ENCODE data around the gene JCHAIN. TPM values are rescaled to one million over a fixed set of nuclear protein-coding genes. Genes with fewer than 3 reads are reported as not detected.

The JCHAIN gene
- total RNA-seq, 1 donor from 2014 or later: not detected

GRCh38 chr4:70711599-70711998, 45.3 kb upstream of the JCHAIN start:
- Histone ChIP-seq H3K79me2 (ENCODE audit: low read depth) (peaks cover 96% of the 10 kb centered on the region), H3K27me3 (no peaks in the 10 kb centered on the region), H3K4me3 (no peak overlapping the region), H3K27ac (no peak overlapping the region), H3K4me1 (peaks cover 25% of the 10 kb centered on the region), H3K4me2 (no peak overlapping the region), H2AFZ (replicated peaks) (no peak overlapping the region), H4K20me1 (ENCODE audit: low read depth) (peaks cover 23% of the 10 kb centered on the region), H3F3A (ENCODE audit: low read depth) (peaks cover 16% of the 10 kb centered on the region), H3K9me3 (ENCODE audit: low read depth) (no peaks in the 10 kb centered on the region), H3K9ac (no peak overlapping the region), H3K36me3 (no peaks in the 10 kb centered on the region)
- TF ChIP-seq EZH2 (IDR thresholded peaks at IDR 0.05) (no peak), CTCF (IDR thresholded peaks at IDR 0.05) (no peak), EZH2phosphoT487 (IDR thresholded peaks at IDR 0.05) (no peak)
- Mint-ChIP-seq H3K27ac (peak overlapping the region; percentile 93), H3K36me3 (peaks cover 9% of the 10 kb centered on the region), H3K4me3 (peak overlapping the region; percentile 30), H3K4me1 (peaks cover 44% of the 10 kb centered on the region), H3K9me3 (peaks cover 5% of the 10 kb centered on the region), H3K27me3 (ENCODE audit: insufficient read depth, low read depth) (peaks cover 2% of the 10 kb centered on the region)
- no peak for DNase-seq (ENCODE audit: low spot score)

DNA sequence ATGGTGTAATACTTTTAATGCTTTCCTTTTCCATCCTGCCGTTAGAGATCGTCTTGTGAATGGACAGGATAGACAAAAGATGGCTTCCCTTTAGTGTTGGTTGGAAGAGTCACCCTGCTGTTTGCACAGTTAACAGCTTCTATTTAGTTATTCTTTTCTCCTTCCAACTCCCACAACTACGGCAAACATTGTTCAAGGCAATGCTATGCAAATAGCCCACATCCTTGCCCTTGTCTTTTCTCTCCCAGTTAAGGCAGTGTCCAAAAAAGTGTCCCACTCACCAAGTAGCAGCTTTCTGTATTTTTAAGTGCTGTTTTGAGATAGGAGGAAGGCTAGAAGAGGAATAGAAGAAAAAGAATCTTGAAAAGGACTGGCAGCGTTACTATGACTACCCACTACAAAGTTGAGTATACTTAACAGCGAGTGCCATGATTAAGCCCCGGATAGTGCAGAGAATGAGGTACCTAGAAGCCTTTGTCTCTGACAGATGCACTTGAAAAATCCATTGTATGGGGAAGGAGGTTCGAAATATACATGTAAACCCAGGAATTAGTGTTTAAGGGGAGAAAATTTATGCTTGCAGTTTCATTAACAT, 43.4 kb upstream of the JCHAIN start:
- peak; percentile 76 for DNase-seq (ENCODE audit: low spot score)
- H2AFZ ChIP-seq (replicated peaks): no peak overlapping the region
- H3K27ac ChIP-seq: peak overlapping the region; percentile 28
- H4K20me1 ChIP-seq (ENCODE audit: low read depth): peaks cover 31% of the 10 kb centered on the region
- H3K79me2 ChIP-seq (ENCODE audit: low read depth): peaks cover 87% of the 10 kb centered on the region
- TF ChIP-seq CTCF (IDR thresholded peaks at IDR 0.05) (no peak), EZH2phosphoT487 (IDR thresholded peaks at IDR 0.05) (no peak), EZH2 (IDR thresholded peaks at IDR 0.05) (no peak)
- no peaks in the 10 kb centered on the region for H3K9me3 ChIP-seq (ENCODE audit: low read depth)
- H3F3A ChIP-seq (ENCODE audit: low read depth): peaks cover 31% of the 10 kb centered on the region
- peak overlapping the region; percentile 68 for H3K4me2 ChIP-seq
- H3K9ac ChIP-seq: no peak overlapping the region
- no peaks in the 10 kb centered on the region for H3K27me3 ChIP-seq
- Mint-ChIP-seq H3K36me3 (peaks cover 2% of the 10 kb centered on the region), H3K9me3 (no peaks in the 10 kb centered on the region), H3K4me3 (peak overlapping the region; percentile 78), H3K27ac (peak overlapping the region; percentile 99), H3K27me3 (ENCODE audit: insufficient read depth, low read depth) (no peaks in the 10 kb centered on the region), H3K4me1 (peaks cover 54% of the 10 kb centered on the region)
- H3K4me1 ChIP-seq: peaks cover 29% of the 10 kb centered on the region
- H3K4me3 ChIP-seq: peak overlapping the region; percentile 6
- H3K36me3 ChIP-seq: no peaks in the 10 kb centered on the region

DNA sequence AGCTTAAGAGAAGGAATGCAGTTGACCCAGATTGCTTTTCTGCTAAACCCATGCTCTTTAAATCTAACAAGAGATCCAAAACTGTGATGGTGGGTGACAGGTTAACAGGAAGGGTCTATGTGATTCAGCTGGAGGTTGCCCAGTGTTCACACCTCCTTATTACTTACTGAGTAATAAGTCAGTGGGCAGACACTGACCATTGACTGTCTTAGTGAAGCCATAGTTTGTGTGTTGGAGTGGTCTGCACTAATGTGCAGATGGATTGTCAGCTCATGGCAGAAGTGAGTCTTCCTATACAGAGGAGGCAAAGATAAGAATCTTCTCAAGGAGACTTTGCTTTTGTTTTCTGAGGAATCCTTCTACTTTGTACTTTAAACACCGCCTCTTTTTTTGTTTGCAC, 40.2 kb upstream of the JCHAIN start:
- Mint-ChIP-seq H3K4me1 (peaks cover 50% of the 10 kb centered on the region), H3K27ac (peak overlapping the region; percentile 78), H3K4me3 (peak overlapping the region; percentile 93), H3K36me3 (no peaks in the 10 kb centered on the region), H3K27me3 (ENCODE audit: insufficient read depth, low read depth) (no peaks in the 10 kb centered on the region), H3K9me3 (no peaks in the 10 kb centered on the region)
- H3K36me3 ChIP-seq: no peaks in the 10 kb centered on the region
- peaks cover 47% of the 10 kb centered on the region for H3F3A ChIP-seq (ENCODE audit: low read depth)
- DNase-seq (ENCODE audit: low spot score): peak; percentile 12
- no peak overlapping the region for H3K27ac ChIP-seq
- H3K79me2 ChIP-seq (ENCODE audit: low read depth): peaks cover 55% of the 10 kb centered on the region
- H3K9ac ChIP-seq: no peak overlapping the region
- H3K27me3 ChIP-seq: no peaks in the 10 kb centered on the region
- H3K4me3 ChIP-seq: peak overlapping the region; percentile 82
- no peak overlapping the region for H2AFZ ChIP-seq (replicated peaks)
- H3K4me1 ChIP-seq: peaks cover 30% of the 10 kb centered on the region
- no peaks in the 10 kb centered on the region for H3K9me3 ChIP-seq (ENCODE audit: low read depth)
- peaks cover 28% of the 10 kb centered on the region for H4K20me1 ChIP-seq (ENCODE audit: low read depth)
- TF ChIP-seq EZH2phosphoT487 (IDR thresholded peaks at IDR 0.05) (no peak), CTCF (IDR thresholded peaks at IDR 0.05) (no peak), EZH2 (IDR thresholded peaks at IDR 0.05) (no peak)
- peak overlapping the region; percentile 88 for H3K4me2 ChIP-seq

Data from neural progenitor cell (in vitro differentiated cells).